ENCODE results near the gene MED9. TPM values are rescaled to one million over a fixed set of nuclear protein-coding genes. Genes with fewer than 3 reads are reported as not detected.

The MED9 gene
- total RNA-seq, 1 experiment from 2014 or later, result 6.4 TPM

DNA sequence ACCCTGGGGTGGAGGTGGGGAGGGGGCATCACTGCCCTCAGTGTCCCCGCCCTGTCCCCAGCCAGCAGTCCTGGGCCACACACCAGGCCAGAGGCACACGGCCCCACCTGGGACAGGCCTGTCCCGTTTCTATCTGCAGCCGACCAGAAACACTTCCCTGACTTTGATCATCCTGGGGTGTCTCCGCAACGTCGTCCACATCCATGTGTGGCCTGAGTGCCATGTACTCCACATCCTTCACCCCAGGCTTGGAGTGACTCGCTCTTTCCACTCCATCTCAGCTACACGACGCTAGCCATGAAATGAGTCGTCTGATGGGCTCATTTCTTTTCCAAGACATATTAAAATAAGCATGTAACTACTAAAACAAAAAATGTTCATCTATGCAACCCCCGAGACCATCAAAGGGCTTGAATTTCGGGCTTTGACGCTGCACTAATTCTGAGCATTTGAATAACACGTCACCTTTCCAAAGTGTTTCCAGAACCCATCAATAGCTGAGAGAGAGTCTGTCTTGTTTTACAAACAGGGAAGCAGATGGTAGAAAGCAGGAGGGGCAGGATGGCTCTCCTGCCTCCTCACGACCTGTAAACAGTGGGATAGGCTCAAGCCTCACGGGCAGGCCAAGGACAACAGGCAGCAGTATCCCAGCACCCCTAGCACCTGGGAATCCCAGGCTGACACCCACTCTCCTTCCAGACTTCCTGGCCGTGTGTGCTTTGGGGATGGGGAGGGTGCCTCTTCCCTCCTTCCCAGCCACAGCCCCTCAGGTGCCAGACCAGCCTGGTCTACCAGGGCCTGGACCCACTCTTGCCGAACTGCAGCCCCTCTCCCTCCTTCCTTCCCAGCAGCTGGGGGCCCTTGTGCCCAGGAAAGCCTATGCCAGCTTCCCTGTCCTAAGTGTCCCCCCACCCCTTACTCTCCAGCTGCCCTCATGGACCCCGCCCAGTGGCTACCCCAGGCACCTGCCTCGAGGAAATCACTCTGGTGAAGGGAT lies 39.4 kb downstream of the MED9 start:
- DNase-seq (ENCODE audit: low spot score), result peak; percentile 36

DNA sequence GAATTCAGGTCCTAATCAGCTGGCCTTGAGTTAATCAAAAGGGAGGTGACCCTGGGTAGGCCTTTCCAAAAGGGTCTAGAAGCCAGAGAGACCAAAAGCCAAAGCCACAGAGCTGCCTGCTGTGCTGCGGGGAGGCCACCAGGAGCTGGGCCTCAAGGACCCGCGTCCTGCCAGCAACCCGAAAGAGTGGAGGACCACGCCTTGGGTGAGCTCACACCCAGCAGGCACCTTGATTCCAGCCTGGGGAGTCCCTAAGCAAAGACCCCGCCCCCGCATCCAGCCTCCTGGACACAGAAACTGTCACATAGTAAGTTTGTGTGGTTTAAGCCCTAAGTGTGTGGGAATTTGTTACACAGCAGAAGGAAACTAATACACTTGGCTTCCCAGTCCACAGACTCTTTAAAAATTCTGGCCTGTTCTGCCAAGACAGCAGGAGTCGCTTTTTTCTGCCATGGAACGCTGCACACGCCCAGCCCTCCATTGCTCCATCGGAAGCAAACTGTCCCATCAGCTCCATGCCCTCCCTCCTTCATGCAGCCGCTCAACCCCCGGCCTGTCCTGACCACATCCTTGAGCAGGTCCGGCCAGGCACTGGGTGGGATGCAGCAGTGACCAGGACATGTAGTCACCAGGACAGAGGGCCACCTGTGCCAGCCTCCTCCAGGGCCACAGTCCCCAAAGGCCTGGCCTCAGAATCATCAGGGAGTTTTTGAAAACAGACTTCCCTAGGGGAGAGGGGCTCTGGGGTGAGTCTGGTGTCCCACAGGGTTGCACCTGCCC lies 40.3 kb downstream of the MED9 start:
- no peak for DNase-seq (ENCODE audit: low spot score)

DNA sequence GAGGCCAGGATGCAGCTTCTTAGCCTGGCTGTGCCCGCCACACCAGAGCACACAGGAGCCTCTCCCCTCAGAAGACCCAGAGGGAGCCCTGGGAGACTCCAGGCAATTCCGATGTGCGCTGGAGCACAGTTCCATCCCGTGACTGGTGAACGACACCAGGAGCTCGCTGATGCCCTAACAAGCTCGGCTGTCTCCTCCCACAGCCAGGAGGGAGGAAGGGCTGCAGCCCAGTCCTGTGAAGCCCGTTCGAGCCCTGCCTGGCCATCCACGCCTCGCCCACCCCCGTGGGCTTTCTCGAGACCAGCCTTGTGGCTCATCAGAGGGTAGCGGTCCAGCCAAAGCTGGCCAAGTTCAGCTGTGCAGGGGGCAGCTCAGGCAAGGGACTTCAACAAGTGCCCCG lies 41.2 kb downstream of the MED9 start:
- DNase-seq (ENCODE audit: low spot score), result no peak

DNA sequence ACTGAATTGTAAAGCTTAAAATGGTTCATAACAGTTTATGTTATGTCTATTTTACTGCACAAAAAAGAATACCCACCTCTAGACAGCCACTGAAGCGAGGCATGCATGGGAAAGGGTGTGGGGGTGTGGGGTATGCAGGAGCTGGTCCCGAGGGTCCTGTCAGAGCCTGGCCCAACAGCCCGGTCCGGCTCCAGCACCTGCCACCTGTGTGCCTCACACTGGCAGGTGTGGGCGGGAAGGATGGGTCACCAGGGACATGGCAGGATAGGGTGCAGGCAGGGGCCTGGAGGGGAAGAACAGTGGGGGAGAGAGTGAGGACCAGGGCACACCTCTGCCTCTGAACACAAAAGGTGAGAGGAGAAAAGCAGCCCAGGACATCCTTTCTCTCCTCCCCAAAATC lies 42.2 kb downstream of the MED9 start:
- DNase-seq (ENCODE audit: low spot score), result no peak

DNA sequence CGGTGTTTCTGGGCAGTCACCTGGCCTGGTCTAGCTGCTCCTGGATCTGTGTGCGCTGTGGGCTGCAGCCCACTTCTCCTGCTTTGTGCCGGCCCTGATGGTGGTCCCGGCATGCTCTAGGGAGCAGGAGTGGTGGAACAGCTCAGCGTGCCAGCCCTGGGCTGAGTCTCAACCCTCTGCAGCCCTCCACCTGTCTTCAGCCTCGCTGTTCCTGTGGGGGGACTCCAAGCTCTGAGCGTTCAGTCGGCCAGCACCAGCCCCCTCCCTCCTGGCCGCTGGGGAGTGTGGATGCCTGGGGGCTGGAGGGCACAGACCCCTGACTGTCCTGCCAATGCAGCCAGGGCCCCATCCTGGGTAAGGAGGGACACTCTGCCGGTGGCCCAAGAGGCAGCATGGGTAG lies 43.1 kb downstream of the MED9 start:
- DNase-seq (ENCODE audit: low spot score), result no peak

DNA sequence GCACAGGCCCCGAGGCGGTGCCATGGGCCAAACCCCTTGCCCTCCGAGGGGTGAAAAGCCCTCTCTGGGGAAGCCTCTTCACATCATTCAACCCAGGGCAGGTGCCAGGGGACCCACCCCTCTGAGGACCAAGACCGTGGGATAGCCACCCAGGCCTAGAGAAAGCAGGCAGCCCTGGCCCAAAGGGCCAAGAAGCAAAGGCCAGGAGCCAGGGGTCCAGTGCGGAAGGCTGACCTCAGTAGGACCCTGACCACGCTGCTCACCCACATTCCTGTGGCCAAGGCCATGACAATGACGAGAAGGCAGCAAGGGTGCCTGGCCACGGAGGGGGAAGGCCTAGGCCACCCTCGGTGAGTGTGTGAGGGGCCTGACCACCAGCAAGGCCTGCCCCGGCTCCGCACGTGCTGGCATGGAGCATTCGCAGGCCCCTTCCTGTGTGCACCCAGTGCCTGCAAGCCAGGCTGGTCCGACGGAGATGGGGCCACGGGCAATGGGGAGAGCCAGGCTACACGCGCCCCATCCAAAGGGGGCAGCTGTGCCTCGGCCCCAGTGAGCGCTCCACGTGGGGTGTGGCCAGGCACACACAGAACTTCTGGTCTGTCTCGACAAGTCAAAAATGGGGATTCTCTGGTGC lies 43.9 kb downstream of the MED9 start:
- no peak for DNase-seq (ENCODE audit: low spot score)

DNA sequence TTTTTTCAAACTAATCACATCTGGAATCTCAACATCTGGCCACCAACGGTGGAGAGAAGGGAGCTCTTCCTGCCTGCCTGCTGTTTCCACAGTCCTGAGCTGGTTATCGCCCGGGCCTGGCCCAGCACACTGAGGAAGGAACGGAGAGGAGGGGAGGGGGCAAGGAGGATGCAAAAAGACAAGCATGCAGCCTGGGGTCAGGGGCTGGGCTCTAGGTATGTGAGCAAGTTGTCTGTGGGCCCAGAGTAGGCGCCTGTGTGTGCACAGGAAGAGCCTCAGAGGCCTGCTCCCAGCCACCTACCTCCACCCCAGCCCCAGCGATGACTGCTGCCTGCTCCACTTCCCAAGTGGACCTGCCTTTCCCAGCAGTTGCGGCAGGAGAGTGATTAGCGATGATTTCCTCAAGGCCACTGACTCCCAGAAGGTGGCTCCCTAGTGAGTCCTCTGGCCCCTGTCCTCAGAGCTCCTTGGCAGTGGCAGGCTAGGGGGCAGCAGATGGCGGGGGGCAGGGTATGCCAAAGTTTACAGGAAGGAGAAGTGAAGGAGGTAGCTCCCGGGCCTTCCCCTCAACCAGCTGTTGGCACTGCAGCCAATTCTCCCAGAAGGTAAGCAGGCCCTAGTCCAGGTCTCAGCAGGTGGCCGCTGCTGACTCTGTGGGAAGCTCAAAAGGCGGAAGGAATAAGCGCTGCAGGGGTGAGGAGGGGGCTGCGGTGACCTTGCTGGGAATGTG lies 46.4 kb downstream of the MED9 start:
- peak; percentile 22 for DNase-seq (ENCODE audit: low spot score)

DNA sequence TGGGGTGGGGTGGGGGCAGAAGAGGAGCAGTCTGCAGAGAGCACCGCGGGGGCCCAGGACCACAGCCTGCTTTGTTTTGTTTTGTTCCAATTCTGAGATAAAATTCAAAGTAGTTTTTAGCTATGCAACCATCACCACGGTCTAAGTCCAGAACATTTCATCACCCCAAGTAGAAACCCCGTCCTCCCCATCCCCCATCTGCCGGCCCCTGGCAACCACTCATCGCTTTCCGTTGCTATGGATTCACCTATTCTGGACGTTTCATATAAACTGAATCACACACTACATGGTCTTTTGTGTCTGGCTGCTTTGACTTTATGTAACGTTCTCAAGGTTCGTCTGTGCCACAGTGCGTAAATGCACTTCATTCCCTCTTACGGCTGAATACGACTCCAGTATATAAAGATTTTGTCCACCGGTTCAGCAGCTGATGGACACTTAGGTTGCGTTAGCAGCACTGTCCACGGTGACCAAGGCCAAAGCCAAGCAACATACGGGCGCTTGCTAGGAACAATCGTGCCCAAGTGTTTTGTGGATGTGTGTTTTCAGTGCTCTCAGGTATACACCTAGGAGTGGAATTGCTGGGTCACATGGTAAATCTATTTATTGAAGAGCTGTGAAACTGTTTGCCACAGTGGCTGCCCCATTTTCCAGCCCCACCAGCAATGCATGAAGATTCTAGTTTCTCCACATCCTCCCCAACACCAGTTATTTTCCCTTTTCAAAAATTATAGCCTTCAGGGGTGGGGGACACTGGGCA lies 47.1 kb downstream of the MED9 start:
- no peak for DNase-seq (ENCODE audit: low spot score)

DNA sequence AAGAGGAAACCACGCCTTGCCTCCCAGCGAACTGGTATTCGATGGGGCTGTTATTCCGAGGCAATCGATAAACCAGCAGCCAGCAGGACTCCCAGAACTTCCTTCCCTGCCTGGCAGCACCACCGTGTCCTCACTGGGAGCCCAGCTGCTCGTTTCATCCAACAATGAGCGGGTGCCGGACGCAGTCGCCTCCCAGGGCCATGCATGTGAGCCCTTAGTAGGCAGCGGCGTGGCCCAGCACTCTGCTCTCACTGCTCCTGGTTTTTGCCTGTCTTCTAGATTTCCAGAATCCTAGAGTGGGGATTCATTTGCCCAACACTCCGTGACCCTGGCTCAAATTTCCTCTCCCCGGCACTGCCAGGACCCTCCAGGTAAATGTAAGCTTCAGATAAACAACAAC lies 48.5 kb downstream of the MED9 start:
- DNase-seq (ENCODE audit: low spot score), result no peak

DNA sequence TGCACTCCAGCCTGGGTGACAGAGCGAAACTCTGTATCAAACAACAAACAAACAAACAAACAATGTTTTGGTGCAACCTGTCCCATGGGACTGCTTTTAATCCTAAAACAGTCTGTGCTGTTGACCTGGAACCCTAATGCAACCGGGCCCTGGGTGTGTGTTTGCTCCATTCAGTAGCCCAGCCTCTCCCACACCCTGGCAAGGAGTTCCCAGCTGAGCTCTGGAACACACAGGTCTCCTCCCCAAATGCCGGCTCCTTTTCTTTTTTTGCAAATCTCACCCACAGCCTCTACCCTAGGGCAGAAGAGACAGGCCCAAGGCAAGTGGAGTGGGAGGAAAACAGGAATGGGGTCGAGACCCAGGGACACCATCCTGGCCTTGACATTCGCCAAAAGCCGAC lies 49.2 kb downstream of the MED9 start:
- DNase-seq (ENCODE audit: low spot score), result no peak

DNA sequence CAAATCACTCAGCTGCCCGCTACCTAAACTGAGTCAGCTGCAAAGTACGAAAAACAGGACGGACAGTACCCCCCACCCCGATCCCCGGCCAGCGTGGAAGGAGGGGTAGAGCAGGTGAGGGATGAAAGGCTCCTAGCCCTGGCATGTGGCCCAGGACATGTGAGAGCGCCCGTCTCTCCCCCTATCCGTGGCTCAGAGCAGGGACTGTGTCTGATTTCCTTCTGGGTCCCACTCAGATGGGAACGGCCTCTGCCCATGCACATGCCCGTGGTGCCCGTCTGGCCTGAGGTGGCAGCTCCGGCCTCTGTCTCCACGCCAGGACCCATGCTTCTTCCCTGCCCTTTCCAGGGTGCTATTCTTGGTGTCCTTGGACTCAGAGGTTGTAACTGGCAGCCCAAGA lies 49.6 kb downstream of the MED9 start:
- DNase-seq (ENCODE audit: low spot score), result no peak

DNA sequence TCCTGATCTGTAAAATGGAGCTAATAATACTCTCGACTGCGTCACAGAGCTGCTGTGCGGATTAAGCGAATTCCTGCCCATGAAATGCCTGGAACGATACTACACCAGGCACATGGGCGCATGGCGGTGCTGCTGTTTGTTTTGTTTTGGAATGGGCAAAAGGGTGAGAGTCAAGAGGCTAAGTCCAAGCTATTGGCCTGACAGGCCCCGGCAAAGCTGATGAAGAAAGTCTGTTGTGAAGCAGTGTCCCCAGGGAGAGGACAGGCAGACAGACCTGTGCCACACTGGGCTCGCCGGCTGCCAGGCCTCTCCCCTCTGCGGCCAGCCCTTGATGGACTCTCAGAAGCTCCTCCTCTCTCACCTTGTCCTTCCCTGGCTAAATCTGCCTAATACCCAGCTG lies 50.7 kb downstream of the MED9 start:
- DNase-seq (ENCODE audit: low spot score), result no peak

DNA sequence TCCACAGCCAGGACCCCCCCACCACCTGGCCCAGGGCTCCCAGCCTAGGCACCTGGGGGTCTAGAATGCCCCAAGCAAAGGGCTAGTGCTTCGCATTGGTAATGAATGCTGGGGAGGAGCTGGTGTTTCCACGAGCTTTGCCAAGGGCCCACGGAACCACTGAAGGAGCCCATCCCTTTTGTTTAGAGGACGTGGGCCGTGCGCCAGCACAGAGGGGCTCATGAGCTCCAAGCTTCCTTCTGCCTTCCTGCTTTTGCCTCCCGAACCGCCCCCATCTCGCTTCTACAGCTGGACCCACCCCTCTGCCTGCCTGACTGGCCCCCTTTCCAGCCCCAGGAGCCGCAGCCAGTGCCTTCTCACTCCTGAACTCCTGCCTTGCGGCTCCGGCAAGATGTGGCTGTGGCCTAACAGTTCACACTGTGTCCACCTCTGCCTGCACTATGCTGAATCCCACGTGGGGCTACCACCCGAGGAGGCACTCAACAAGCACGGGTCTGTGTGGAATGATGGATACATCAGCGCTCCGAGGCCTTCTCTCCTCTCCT lies 51.2 kb downstream of the MED9 start:
- DNase-seq (ENCODE audit: low spot score), result no peak

DNA sequence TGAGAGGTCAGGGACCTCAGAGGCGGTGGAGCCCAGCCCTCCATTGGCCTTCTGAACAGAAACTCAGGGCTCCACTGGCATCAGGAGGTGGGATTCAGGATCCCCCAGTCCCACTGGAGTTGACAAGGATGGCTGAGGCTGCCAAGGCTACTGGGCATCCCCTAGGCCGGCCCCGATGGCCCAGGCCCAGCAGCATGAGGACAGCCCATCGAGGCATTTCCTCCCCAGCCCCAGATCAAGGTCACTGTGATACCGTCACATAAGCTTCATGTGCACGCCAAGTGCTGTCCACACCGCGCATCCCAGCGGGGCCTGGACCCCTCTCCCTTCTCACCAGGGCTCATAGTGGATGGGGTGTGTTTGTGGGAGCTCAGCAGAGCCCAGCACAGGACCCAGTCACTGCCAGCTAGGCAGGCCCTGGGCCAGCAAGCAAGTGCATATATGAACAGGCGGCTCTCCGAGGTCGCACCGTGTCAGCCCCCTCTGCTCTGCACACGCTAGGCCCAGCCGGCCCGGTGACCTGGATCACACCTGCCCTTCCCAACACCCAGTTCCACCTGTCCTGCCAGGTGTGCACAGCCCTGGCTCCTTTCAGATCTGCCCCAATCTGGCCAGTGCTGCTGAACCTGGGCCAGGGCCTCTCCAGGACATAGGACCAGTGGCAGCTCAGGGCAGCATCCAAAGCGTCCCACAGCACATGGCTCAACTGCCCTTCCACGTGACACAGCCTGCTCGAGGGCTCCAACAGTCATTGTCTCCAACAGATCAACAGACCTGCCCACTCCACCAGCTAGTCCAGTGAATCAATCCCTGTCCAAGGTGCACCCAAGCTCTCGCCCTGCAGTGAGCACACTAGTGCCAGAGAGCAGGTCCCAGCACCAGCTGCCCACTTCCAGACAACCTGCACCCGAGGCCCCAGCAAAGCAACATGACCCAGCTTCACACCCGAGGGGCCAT lies 52.2 kb downstream of the MED9 start:
- no peak for DNase-seq (ENCODE audit: low spot score)

DNA sequence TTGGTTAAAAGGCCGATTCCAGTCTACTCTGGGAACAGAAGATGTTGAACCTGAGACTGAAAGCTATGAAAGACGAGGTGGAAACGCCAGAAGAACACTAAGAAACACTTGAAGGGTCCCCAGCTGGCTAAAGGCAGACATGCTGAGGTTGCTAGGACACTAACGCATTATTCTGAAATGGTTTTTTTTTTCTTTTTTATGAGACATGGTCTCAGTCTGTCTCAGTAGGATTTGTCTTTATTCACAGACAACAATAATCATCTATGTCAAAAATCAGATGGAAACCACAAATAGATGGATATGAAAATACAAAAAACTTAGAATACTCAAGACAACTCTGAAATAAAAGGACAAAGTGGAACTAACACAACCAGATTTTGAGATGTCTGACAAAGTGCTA lies 54.4 kb downstream of the MED9 start:
- DNase-seq (ENCODE audit: low spot score), result no peak

DNA sequence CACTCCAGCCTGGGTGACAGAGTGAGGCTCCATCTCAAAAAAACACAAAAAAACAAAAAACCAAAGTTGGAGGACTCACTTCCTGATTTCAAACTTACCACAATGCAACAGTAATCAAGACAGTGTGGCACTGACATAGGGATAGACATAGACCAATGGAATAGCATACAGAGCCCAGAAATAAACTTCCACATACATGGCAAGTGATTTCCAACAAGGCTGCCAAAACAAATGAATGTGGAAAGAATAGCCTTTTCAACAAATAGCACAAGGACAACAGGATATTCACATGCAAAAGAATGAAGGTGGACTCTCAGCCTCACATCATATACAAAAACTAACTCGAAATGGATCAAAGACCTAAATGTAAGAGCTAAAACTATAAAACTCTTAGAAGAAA lies 56.2 kb downstream of the MED9 start:
- no peak for DNase-seq (ENCODE audit: low spot score)

DNA sequence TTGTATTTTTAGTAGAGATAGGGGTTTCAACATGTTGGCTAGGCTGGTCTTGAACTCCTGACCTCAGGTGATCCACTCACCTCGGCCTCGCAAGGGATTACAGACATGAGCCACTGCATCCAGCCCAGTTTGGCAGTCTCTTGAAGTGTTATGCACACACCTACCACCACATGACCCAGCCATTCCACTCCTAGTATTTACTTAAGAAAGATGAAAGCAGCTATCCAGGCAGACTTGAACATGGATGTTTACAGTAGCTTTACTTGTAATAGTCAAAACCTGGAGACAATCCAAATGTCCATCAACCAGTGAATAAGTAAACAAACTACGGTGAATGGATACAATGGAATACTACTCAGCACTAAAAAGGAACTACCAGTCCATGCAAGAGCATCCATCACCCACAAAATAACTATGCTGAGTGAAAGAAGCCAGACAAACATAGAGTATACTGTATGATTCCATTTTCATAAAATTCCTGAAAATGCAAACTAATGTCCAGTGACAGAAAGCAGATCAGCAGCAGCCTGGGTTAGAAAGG lies 57.2 kb downstream of the MED9 start:
- no peak for DNase-seq (ENCODE audit: low spot score)

DNA sequence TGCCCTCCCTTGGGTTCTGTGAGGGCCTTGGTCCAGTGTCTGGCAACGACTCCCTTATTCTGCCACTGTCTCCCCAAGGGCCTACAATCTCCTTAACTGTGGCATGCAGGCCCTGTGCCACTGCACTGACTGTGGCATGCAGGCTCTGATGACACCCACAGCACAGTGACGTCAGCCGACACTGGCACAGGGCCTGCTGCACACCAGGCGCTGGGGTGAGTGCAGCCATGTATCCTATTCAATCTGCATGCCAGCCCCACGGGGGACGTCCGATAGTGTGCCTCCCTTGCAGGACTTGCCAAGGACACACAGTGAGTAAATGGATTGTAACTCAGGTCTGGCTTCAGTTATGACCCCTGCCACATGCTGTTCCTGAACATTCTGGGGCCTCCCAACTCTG lies 59.2 kb downstream of the MED9 start:
- no peak for DNase-seq (ENCODE audit: low spot score)

DNA sequence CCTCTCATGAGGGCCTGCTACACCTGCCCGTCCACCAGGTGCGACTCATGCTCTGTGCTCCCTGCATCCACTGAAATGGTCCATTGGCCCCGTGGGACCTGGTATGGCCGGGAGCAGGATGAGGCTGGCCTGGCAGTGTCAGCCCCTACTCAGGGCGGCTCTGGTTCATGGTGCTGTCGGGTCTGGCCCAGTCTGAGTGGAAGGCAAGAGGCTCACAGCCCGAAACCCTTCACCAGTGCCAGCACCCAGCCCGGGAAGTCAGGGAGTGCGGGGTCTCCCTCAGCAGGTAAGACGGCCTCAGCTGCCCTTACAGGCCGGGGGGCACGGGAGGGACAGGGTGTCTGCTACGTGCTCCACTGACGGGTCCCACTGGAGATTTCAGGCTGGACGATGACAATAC lies 59.9 kb downstream of the MED9 start:
- no peak for DNase-seq (ENCODE audit: low spot score)

Measured in A172 (cell line).